ENCODE data around the gene SYCE1. TPM values are rescaled to one million over a fixed set of nuclear protein-coding genes. Genes with fewer than 3 reads are reported as not detected.

The SYCE1 gene
- polyA plus RNA-seq, 1 donor from 2014 or later: not detected

DNA sequence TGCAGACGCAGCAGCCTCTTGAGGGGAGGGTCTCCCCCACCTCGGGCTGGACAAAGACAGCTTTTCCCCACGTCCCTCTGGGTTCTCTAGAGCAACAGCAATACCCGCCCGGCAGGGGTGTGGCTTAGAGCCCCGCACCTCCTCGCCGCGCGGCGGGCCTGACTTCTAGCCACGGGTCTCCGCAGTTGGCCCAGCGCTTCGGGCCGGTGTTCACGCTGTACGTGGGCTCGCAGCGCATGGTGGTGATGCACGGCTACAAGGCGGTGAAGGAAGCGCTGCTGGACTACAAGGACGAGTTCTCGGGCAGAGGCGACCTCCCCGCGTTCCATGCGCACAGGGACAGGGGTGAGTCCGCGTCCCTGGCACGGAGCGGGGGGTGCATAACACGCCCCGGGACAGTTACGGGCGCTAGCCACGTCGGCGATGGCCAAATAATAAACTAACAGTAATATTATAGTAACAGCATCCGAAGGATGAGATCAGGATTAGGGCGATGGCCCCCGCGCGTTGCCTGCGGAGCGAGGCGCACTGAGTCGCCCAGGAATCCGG lies 37.0 kb downstream of the SYCE1 start:
- H3K27me3 ChIP-seq (ENCODE audit: insufficient read depth, low read depth, low read length): no peaks in the 10 kb centered on the region
- H4K20me1 ChIP-seq (ENCODE audit: insufficient read depth): no peaks in the 10 kb centered on the region
- H3K4me2 ChIP-seq (ENCODE audit: low read length): no peak overlapping the region
- H3K79me2 ChIP-seq (replicated peaks; ENCODE audit: insufficient read depth, low read length): no peaks in the 10 kb centered on the region
- H3F3A ChIP-seq (ENCODE audit: insufficient read depth, low read length, poor library complexity, severe bottlenecking): no peaks in the 10 kb centered on the region
- peaks cover 3% of the 10 kb centered on the region for H3K9me3 ChIP-seq (ENCODE audit: low read length)
- H2AFZ ChIP-seq (ENCODE audit: low read depth, low read length): no peak overlapping the region
- H3K4me3 ChIP-seq (ENCODE audit: low read length): no peak overlapping the region
- no peaks in the 10 kb centered on the region for H3K36me3 ChIP-seq (ENCODE audit: insufficient read depth, low read length)
- no peak for TF ChIP-seq EZH2 (IDR thresholded peaks at IDR 0.05; ENCODE audit: borderline replicate concordance, insufficient read depth, low read length, poor library complexity, severe bottlenecking)
- TF ChIP-seq RAD21 (conservative IDR thresholded peaks at IDR 0.05): no peak
- TF ChIP-seq, protein P1, sequence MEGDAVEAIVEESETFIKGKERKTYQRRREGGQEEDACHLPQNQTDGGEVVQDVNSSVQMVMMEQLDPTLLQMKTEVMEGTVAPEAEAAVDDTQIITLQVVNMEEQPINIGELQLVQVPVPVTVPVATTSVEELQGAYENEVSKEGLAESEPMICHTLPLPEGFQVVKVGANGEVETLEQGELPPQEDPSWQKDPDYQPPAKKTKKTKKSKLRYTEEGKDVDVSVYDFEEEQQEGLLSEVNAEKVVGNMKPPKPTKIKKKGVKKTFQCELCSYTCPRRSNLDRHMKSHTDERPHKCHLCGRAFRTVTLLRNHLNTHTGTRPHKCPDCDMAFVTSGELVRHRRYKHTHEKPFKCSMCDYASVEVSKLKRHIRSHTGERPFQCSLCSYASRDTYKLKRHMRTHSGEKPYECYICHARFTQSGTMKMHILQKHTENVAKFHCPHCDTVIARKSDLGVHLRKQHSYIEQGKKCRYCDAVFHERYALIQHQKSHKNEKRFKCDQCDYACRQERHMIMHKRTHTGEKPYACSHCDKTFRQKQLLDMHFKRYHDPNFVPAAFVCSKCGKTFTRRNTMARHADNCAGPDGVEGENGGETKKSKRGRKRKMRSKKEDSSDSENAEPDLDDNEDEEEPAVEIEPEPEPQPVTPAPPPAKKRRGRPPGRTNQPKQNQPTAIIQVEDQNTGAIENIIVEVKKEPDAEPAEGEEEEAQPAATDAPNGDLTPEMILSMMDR (IDR thresholded peaks at IDR 0.05; ENCODE audit: poor library complexity, severe bottlenecking): no peak
- TF ChIP-seq MXI1 (conservative IDR thresholded peaks at IDR 0.05; ENCODE audit: poor library complexity, severe bottlenecking): no peak
- TF ChIP-seq EP300 (conservative IDR thresholded peaks at IDR 0.05; ENCODE audit: poor library complexity, severe bottlenecking): no peak
- TF ChIP-seq TAF1 (IDR thresholded peaks at IDR 0.05; ENCODE audit: low read depth): no peak
- TF ChIP-seq, protein P2, sequence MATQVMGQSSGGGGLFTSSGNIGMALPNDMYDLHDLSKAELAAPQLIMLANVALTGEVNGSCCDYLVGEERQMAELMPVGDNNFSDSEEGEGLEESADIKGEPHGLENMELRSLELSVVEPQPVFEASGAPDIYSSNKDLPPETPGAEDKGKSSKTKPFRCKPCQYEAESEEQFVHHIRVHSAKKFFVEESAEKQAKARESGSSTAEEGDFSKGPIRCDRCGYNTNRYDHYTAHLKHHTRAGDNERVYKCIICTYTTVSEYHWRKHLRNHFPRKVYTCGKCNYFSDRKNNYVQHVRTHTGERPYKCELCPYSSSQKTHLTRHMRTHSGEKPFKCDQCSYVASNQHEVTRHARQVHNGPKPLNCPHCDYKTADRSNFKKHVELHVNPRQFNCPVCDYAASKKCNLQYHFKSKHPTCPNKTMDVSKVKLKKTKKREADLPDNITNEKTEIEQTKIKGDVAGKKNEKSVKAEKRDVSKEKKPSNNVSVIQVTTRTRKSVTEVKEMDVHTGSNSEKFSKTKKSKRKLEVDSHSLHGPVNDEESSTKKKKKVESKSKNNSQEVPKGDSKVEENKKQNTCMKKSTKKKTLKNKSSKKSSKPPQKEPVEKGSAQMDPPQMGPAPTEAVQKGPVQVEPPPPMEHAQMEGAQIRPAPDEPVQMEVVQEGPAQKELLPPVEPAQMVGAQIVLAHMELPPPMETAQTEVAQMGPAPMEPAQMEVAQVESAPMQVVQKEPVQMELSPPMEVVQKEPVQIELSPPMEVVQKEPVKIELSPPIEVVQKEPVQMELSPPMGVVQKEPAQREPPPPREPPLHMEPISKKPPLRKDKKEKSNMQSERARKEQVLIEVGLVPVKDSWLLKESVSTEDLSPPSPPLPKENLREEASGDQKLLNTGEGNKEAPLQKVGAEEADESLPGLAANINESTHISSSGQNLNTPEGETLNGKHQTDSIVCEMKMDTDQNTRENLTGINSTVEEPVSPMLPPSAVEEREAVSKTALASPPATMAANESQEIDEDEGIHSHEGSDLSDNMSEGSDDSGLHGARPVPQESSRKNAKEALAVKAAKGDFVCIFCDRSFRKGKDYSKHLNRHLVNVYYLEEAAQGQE (IDR thresholded peaks at IDR 0.05; ENCODE audit: borderline replicate concordance): no peak
- no peak for TF ChIP-seq SMC3 (conservative IDR thresholded peaks at IDR 0.05; ENCODE audit: poor library complexity)
- no peak for TF ChIP-seq POLR2AphosphoS5 (IDR thresholded peaks at IDR 0.05)
- no peak overlapping the region for H3K9ac ChIP-seq (ENCODE audit: low read length)
- H3K27ac ChIP-seq (ENCODE audit: low read length): no peak overlapping the region
- H3K9me2 ChIP-seq (ENCODE audit: insufficient read depth, low read length): no peaks in the 10 kb centered on the region

DNA sequence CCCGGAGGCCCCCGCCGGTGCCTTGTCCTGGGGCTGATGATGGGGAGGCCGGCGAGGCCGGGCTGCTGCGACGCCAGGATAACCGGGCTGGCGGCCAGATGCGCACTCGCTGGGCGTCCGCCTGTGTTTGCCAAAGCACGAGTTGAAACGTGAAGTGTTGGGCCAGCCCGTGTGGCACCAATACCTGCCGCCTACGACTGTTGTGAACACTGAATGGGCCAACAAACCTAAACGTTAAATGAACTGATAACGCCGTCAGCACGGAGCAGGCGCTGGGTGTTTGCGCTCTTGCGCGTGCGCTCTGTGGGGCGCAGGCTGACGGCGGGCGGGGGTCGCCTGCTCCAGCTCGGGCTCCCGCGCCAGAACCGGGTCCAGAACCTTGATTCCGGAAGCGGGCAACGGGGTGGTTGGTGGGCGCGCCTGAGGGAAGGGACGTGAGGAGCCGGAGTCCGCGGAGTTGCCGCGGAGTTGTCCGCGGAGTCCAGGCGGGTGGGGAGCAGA lies 37.6 kb downstream of the SYCE1 start:
- Histone ChIP-seq H3K36me3 (ENCODE audit: insufficient read depth, low read length) (no peaks in the 10 kb centered on the region), H3K27ac (ENCODE audit: low read length) (no peak overlapping the region), H3K9ac (ENCODE audit: low read length) (no peak overlapping the region), H3K9me2 (ENCODE audit: insufficient read depth, low read length) (no peaks in the 10 kb centered on the region), H3K4me3 (ENCODE audit: low read length) (no peak overlapping the region), H3K4me2 (ENCODE audit: low read length) (no peak overlapping the region), H3F3A (ENCODE audit: insufficient read depth, low read length, poor library complexity, severe bottlenecking) (no peaks in the 10 kb centered on the region), H3K9me3 (ENCODE audit: low read length) (peaks cover 3% of the 10 kb centered on the region), H2AFZ (ENCODE audit: low read depth, low read length) (no peak overlapping the region), H3K79me2 (replicated peaks; ENCODE audit: insufficient read depth, low read length) (no peaks in the 10 kb centered on the region), H3K27me3 (ENCODE audit: insufficient read depth, low read depth, low read length) (no peaks in the 10 kb centered on the region), H4K20me1 (ENCODE audit: insufficient read depth) (no peaks in the 10 kb centered on the region)
- TF ChIP-seq, protein P1 (IDR thresholded peaks at IDR 0.05; ENCODE audit: poor library complexity, severe bottlenecking): no peak
- TF ChIP-seq RAD21 (conservative IDR thresholded peaks at IDR 0.05): no peak
- no peak for TF ChIP-seq MXI1 (conservative IDR thresholded peaks at IDR 0.05; ENCODE audit: poor library complexity, severe bottlenecking)
- TF ChIP-seq TAF1 (IDR thresholded peaks at IDR 0.05; ENCODE audit: low read depth): no peak
- TF ChIP-seq, protein P2 (IDR thresholded peaks at IDR 0.05; ENCODE audit: borderline replicate concordance): no peak
- TF ChIP-seq EZH2 (IDR thresholded peaks at IDR 0.05; ENCODE audit: borderline replicate concordance, insufficient read depth, low read length, poor library complexity, severe bottlenecking): no peak
- no peak for TF ChIP-seq SMC3 (conservative IDR thresholded peaks at IDR 0.05; ENCODE audit: poor library complexity)
- TF ChIP-seq EP300 (conservative IDR thresholded peaks at IDR 0.05; ENCODE audit: poor library complexity, severe bottlenecking): no peak
- no peak for TF ChIP-seq POLR2AphosphoS5 (IDR thresholded peaks at IDR 0.05)

All from neural cell (in vitro differentiated cells).